ENCODE results near the gene HNMT. TPM values are rescaled to one million over a fixed set of nuclear protein-coding genes. Genes with fewer than 3 reads are reported as not detected.

HNMT gene
- total RNA-seq, 4 donors from 2014 or later = 7.6 to 21.5 (median 8.8) TPM

DNA sequence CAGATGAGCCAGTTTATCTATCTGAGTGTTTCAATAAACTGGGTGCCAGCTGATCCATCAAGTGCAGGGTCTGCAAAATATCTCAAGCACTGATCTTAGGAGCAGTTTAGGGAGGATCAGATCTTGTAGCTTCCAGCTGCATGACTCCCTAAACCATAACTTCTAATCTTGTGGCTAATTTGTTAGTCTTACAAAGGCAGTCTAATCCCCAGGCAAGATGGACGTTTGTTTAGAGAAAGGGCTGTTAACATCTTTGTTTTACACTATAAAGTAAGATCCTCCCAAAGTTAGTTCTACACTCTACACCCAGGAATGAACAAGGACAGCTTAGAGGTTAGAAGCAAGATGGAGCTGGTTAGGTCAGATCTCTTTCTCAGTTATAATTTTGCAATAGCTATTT is 28.7 kb upstream of the HNMT start:
- ATAC-seq = no peak
- TF ChIP-seq, protein P1, sequence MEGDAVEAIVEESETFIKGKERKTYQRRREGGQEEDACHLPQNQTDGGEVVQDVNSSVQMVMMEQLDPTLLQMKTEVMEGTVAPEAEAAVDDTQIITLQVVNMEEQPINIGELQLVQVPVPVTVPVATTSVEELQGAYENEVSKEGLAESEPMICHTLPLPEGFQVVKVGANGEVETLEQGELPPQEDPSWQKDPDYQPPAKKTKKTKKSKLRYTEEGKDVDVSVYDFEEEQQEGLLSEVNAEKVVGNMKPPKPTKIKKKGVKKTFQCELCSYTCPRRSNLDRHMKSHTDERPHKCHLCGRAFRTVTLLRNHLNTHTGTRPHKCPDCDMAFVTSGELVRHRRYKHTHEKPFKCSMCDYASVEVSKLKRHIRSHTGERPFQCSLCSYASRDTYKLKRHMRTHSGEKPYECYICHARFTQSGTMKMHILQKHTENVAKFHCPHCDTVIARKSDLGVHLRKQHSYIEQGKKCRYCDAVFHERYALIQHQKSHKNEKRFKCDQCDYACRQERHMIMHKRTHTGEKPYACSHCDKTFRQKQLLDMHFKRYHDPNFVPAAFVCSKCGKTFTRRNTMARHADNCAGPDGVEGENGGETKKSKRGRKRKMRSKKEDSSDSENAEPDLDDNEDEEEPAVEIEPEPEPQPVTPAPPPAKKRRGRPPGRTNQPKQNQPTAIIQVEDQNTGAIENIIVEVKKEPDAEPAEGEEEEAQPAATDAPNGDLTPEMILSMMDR (IDR thresholded peaks at IDR 0.05 in 4 of 5, conservative IDR thresholded peaks at IDR 0.05 in 1 of 5) = no peak
- TF ChIP-seq POLR2A (IDR thresholded peaks at IDR 0.05) = no peak
- no peak overlapping the region for H3K27ac ChIP-seq
- in situ Hi-C loops (cut with MboI; ENCODE audit: low sequenced_read_pairs in 4 of 4) = no loop called here
- DNase-seq = no peak
- no peak overlapping the region for H3K4me3 ChIP-seq
- no peaks in the 10 kb centered on the region for H3K4me1 ChIP-seq
- no peaks in the 10 kb centered on the region for H3K36me3 ChIP-seq
- intact Hi-C loops (cut with DNase I; ENCODE audit: low total_unique reads) = no loop called here
- H3K27me3 ChIP-seq = no peaks in the 10 kb centered on the region
- H3K9me3 ChIP-seq = no peaks in the 10 kb centered on the region

DNA sequence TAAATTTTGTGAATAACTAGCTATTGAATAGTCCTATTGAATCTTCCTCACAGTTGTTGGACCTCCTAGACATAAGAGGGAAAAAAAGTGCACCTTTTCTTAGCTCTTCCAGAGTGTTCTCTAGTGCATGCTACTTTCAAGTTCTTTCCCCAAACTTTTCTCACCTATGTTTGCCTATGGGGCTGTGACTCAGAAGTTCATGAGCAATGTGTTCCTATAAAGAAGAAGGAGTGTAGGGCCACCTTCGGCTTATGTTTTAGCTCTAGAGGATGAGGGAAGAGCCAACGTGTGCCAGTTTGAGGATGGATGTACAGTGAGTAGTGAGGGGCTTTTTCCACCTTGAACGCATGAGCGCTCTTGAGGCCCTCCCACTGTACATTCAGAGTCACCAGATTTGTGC is 27.0 kb upstream of the HNMT start:
- intact Hi-C loops (cut with DNase I; ENCODE audit: low total_unique reads) (no loop called here), in situ Hi-C loops (cut with MboI; ENCODE audit: low sequenced_read_pairs in 4 of 4) (no loop called here)
- H3K36me3 ChIP-seq = no peaks in the 10 kb centered on the region
- H3K4me3 ChIP-seq = no peak overlapping the region
- H3K9me3 ChIP-seq = no peaks in the 10 kb centered on the region
- H3K27me3 ChIP-seq = no peaks in the 10 kb centered on the region
- no peaks in the 10 kb centered on the region for H3K4me1 ChIP-seq
- no peak for TF ChIP-seq POLR2A (IDR thresholded peaks at IDR 0.05)
- TF ChIP-seq, protein P1 (IDR thresholded peaks at IDR 0.05 in 4 of 5, conservative IDR thresholded peaks at IDR 0.05 in 1 of 5) = no peak
- no peak overlapping the region for H3K27ac ChIP-seq
- DNase-seq = no peak
- no peak for ATAC-seq

DNA sequence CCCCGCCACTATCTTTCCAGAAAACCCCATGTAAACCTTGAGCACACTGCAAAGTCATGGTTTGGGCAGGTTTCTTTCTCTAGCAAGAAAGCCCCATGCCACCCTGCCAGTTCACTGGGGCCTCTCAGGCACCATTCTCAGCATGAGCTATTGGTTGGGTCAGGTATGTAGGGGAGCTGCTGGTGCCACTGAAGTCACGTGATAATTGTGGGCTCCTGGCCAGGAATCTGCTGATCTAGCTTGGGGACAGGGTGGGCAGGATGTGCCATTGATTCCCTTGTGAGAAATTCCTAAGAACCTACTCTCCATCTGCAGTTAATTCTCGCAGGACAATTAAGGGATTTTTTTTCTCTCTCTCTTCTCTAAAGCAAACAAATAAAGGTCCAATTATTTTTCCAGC is 26.5 kb upstream of the HNMT start:
- intact Hi-C loops (cut with DNase I; ENCODE audit: low total_unique reads) (no loop called here), in situ Hi-C loops (cut with MboI; ENCODE audit: low sequenced_read_pairs in 4 of 4) (no loop called here)
- no peak for DNase-seq
- Histone ChIP-seq H3K9me3 (no peaks in the 10 kb centered on the region), H3K4me1 (no peaks in the 10 kb centered on the region), H3K27me3 (no peaks in the 10 kb centered on the region), H3K36me3 (no peaks in the 10 kb centered on the region), H3K4me3 (no peak overlapping the region), H3K27ac (no peak overlapping the region)
- TF ChIP-seq, protein P1 (IDR thresholded peaks at IDR 0.05 in 4 of 5, conservative IDR thresholded peaks at IDR 0.05 in 1 of 5) = no peak
- TF ChIP-seq POLR2A (IDR thresholded peaks at IDR 0.05) = no peak
- ATAC-seq = no peak

DNA sequence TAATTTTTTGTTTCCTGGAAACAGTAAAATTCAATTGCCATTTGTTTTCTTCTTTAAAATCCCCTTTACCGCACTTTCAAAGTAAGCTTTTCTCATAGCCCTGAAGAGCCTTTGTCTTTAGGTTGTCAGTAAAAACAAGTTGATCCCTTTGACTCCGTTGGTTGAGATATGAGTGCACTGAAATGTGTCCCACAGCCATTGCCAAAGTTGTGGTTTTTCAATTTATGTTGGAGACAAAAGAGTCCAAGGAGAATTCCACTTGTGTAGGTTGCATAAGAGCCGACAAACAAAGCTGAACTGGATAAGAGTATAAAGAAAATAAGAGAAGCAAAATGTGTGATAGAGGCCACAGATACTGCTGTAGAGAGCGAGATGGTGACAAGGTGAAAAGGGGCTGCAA is 26.1 kb upstream of the HNMT start:
- no peaks in the 10 kb centered on the region for H3K4me1 ChIP-seq
- intact Hi-C loops (cut with DNase I; ENCODE audit: low total_unique reads) = no loop called here
- DNase-seq (no peak), ATAC-seq (no peak)
- no peaks in the 10 kb centered on the region for H3K36me3 ChIP-seq
- H3K27ac ChIP-seq = no peak overlapping the region
- H3K27me3 ChIP-seq = no peaks in the 10 kb centered on the region
- H3K4me3 ChIP-seq = no peak overlapping the region
- TF ChIP-seq, protein P1 (IDR thresholded peaks at IDR 0.05 in 4 of 5, conservative IDR thresholded peaks at IDR 0.05 in 1 of 5) = no peak
- no peak for TF ChIP-seq POLR2A (IDR thresholded peaks at IDR 0.05)
- in situ Hi-C loops (cut with MboI; ENCODE audit: low sequenced_read_pairs in 4 of 4) = no loop called here
- H3K9me3 ChIP-seq = no peaks in the 10 kb centered on the region

DNA sequence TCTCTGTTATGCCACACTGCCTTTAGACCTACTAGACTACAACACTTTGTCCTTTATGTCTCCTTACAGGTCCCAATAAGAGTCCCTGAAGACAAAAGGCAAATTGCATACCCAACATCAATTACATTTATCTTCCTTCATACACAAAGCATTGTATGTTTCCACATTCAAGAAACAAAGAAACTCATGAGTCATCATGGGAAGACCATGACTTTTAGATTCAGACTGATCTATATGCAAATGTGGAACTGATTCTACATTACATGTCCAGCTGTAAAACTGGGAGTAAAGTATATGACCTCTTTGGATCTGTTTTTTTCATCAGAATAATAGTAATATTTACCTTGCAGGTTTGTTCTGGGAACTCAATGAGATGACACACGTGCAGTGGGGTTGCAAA is 25.2 kb upstream of the HNMT start:
- ATAC-seq (no peak), DNase-seq (no peak)
- Histone ChIP-seq H3K9me3 (no peaks in the 10 kb centered on the region), H3K4me1 (no peaks in the 10 kb centered on the region), H3K27me3 (no peaks in the 10 kb centered on the region), H3K36me3 (no peaks in the 10 kb centered on the region), H3K27ac (no peak overlapping the region), H3K4me3 (no peak overlapping the region)
- in situ Hi-C loops (cut with MboI; ENCODE audit: low sequenced_read_pairs in 4 of 4) (no loop called here), intact Hi-C loops (cut with DNase I; ENCODE audit: low total_unique reads) (no loop called here)
- TF ChIP-seq POLR2A (IDR thresholded peaks at IDR 0.05) = no peak
- TF ChIP-seq, protein P1 (IDR thresholded peaks at IDR 0.05 in 4 of 5, conservative IDR thresholded peaks at IDR 0.05 in 1 of 5) = no peak

Data from gastrocnemius medialis (tissue), 4 donors.